ENCODE measurements around the gene NR4A2.

DNA sequence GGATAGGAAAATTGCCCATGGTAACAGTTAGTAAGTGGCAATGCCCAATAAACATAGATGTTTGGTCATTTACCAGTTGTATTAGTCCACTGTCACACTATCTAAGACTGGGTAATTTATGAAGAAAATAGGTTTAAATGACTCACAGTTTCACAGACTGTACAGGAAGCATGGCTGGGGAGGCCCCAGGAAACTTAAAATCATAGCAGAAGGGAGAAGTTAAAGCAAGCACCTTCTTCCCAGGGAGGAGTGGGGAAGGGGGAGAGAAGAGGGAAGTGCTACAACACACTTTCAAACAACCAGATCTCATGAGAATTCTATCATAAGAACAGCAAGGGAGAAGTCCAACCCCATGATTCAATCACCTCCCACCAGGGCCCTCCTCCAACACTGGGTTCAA lies 23.4 kb downstream of the NR4A2 start:
- TF ChIP-seq POLR2AphosphoS5 (IDR thresholded peaks at IDR 0.05; ENCODE audit: low read depth, low read length) (no peak), POLR2A (IDR thresholded peaks at IDR 0.05; ENCODE audit: low read depth, low read length) (no peak), TAF1 (IDR thresholded peaks at IDR 0.05; ENCODE audit: borderline replicate concordance, low read depth, low read length) (no peak)
